ENCODE data around the gene RFC4. TPM values are rescaled to one million over a fixed set of nuclear protein-coding genes. Genes with fewer than 3 reads are reported as not detected.

The RFC4 gene
- total and polyA plus RNA-seq, 2 of the 8 experiments (the other 6 are each of a cell fraction or from before 2014, with no cell fraction given), result 21.8 to 86.9 TPM

- TF ChIP-seq, protein P1, sequence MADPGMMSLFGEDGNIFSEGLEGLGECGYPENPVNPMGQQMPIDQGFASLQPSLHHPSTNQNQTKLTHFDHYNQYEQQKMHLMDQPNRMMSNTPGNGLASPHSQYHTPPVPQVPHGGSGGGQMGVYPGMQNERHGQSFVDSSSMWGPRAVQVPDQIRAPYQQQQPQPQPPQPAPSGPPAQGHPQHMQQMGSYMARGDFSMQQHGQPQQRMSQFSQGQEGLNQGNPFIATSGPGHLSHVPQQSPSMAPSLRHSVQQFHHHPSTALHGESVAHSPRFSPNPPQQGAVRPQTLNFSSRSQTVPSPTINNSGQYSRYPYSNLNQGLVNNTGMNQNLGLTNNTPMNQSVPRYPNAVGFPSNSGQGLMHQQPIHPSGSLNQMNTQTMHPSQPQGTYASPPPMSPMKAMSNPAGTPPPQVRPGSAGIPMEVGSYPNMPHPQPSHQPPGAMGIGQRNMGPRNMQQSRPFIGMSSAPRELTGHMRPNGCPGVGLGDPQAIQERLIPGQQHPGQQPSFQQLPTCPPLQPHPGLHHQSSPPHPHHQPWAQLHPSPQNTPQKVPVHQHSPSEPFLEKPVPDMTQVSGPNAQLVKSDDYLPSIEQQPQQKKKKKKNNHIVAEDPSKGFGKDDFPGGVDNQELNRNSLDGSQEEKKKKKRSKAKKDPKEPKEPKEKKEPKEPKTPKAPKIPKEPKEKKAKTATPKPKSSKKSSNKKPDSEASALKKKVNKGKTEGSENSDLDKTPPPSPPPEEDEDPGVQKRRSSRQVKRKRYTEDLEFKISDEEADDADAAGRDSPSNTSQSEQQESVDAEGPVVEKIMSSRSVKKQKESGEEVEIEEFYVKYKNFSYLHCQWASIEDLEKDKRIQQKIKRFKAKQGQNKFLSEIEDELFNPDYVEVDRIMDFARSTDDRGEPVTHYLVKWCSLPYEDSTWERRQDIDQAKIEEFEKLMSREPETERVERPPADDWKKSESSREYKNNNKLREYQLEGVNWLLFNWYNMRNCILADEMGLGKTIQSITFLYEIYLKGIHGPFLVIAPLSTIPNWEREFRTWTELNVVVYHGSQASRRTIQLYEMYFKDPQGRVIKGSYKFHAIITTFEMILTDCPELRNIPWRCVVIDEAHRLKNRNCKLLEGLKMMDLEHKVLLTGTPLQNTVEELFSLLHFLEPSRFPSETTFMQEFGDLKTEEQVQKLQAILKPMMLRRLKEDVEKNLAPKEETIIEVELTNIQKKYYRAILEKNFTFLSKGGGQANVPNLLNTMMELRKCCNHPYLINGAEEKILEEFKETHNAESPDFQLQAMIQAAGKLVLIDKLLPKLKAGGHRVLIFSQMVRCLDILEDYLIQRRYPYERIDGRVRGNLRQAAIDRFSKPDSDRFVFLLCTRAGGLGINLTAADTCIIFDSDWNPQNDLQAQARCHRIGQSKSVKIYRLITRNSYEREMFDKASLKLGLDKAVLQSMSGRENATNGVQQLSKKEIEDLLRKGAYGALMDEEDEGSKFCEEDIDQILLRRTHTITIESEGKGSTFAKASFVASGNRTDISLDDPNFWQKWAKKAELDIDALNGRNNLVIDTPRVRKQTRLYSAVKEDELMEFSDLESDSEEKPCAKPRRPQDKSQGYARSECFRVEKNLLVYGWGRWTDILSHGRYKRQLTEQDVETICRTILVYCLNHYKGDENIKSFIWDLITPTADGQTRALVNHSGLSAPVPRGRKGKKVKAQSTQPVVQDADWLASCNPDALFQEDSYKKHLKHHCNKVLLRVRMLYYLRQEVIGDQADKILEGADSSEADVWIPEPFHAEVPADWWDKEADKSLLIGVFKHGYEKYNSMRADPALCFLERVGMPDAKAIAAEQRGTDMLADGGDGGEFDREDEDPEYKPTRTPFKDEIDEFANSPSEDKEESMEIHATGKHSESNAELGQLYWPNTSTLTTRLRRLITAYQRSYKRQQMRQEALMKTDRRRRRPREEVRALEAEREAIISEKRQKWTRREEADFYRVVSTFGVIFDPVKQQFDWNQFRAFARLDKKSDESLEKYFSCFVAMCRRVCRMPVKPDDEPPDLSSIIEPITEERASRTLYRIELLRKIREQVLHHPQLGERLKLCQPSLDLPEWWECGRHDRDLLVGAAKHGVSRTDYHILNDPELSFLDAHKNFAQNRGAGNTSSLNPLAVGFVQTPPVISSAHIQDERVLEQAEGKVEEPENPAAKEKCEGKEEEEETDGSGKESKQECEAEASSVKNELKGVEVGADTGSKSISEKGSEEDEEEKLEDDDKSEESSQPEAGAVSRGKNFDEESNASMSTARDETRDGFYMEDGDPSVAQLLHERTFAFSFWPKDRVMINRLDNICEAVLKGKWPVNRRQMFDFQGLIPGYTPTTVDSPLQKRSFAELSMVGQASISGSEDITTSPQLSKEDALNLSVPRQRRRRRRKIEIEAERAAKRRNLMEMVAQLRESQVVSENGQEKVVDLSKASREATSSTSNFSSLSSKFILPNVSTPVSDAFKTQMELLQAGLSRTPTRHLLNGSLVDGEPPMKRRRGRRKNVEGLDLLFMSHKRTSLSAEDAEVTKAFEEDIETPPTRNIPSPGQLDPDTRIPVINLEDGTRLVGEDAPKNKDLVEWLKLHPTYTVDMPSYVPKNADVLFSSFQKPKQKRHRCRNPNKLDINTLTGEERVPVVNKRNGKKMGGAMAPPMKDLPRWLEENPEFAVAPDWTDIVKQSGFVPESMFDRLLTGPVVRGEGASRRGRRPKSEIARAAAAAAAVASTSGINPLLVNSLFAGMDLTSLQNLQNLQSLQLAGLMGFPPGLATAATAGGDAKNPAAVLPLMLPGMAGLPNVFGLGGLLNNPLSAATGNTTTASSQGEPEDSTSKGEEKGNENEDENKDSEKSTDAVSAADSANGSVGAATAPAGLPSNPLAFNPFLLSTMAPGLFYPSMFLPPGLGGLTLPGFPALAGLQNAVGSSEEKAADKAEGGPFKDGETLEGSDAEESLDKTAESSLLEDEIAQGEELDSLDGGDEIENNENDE (IDR thresholded peaks at IDR 0.05; ENCODE audit: insufficient replicate concordance, low read length), result no peak
- TF ChIP-seq SP1 (IDR thresholded peaks at IDR 0.05; ENCODE audit: low read depth, low read length), result no peak
- peak; percentile 68 for TF ChIP-seq POLR2AphosphoS5 (IDR thresholded peaks at IDR 0.05; ENCODE audit: low read depth, low read length)
Observed at GRCh38 chr3:186784820-186785494, 21.3 kb downstream of the RFC4 start (continued).

Measured in H1 (cell line).